H9 (cell line): Measurements from ENCODE around the gene IGF1R. TPM values are rescaled to one million over a fixed set of nuclear protein-coding genes. Genes with fewer than 3 reads are reported as not detected.

Experiments
- DNase-seq: peaks from one replicate; pipeline ENCODE4 v3.0.0-alpha.2; 2017
- H2AFZ ChIP-seq: one replicate; pipeline ENCODE4 v1.6.1; 2013; ENCODE audit warnings: mild to moderate bottlenecking, low read length, control low read depth, moderate library complexity
- H2AK5ac ChIP-seq: 2 replicates; pipeline ENCODE4 v1.6.1; 2013; ENCODE audit warnings: low read length, control low read depth, mixed read lengths; ENCODE audit not compliant: insufficient read length
- H2BK120ac ChIP-seq: one replicate; pipeline ENCODE4 v1.6.1; 2013; ENCODE audit warnings: low read depth, mild to moderate bottlenecking, low read length, control low read depth, inconsistent platforms; ENCODE audit not compliant: poor library complexity, severe bottlenecking
- H2BK12ac ChIP-seq: 2 replicates; pipeline ENCODE4 v1.6.1; 2013; ENCODE audit warnings: low read length, control low read depth, mixed read lengths, low read depth; ENCODE audit not compliant: insufficient read length
- H2BK15ac ChIP-seq: 2 replicates; pipeline ENCODE4 v1.6.1; 2013; ENCODE audit warnings: low read depth, low read length, control low read depth
- H2BK20ac ChIP-seq: one replicate; pipeline ENCODE4 v1.6.1; 2013; ENCODE audit warnings: low read depth, mild to moderate bottlenecking, low read length, control low read depth, inconsistent platforms; ENCODE audit not compliant: poor library complexity, severe bottlenecking
- H2BK5ac ChIP-seq: 2 replicates; pipeline ENCODE4 v1.6.1; 2013; ENCODE audit warnings: low read length, control low read depth, mixed read lengths; ENCODE audit not compliant: insufficient read length
- H3K14ac ChIP-seq: 2 replicates; pipeline ENCODE4 v1.6.1; 2013; ENCODE audit warnings: low read length, control low read depth; ENCODE audit not compliant: insufficient read depth
- H3K18ac ChIP-seq: 2 replicates; pipeline ENCODE4 v1.6.1; 2013; ENCODE audit warnings: low read depth, mild to moderate bottlenecking, mixed read lengths, low read length, control low read depth; ENCODE audit not compliant: insufficient read length
- H3K23ac ChIP-seq: 2 replicates; pipeline ENCODE4 v1.6.1; 2013; ENCODE audit warnings: low read length, control low read depth, mixed read lengths, low read depth; ENCODE audit not compliant: insufficient read length
- H3K23me2 ChIP-seq: 2 replicates; pipeline ENCODE4 v1.6.1; 2013; ENCODE audit warnings: low read depth, mild to moderate bottlenecking, mixed read lengths, low read length, control low read depth; ENCODE audit not compliant: insufficient read length, poor library complexity, severe bottlenecking
- H3K27ac ChIP-seq: 2 replicates; pipeline ENCODE4 v1.5.1; 2013; ENCODE audit warnings: low read length, control low read depth, mixed read lengths, low read depth; ENCODE audit not compliant: insufficient read length
- H3K27me3 ChIP-seq: 2 replicates; pipeline ENCODE4 v1.6.1; 2013; ENCODE audit warnings: low read length, control low read depth, inconsistent platforms; ENCODE audit not compliant: insufficient read depth
- H3K4ac ChIP-seq: 2 replicates; pipeline ENCODE4 v1.6.1; 2013; ENCODE audit warnings: low read depth, mild to moderate bottlenecking, control low read depth, inconsistent platforms, low read length, moderate library complexity
- H3K4me1 ChIP-seq: 2 replicates; pipeline ENCODE4 v1.6.1; 2013; ENCODE audit warnings: low read length, control low read depth, inconsistent platforms; ENCODE audit not compliant: insufficient read depth
- H3K4me2 ChIP-seq: 2 replicates; pipeline ENCODE4 v1.6.1; 2013; ENCODE audit warnings: low read length, control low read depth, mixed read lengths; ENCODE audit not compliant: insufficient read length, insufficient read depth
- H3K56ac ChIP-seq: 2 replicates; pipeline ENCODE4 v1.6.1; 2013; ENCODE audit warnings: low read depth, mild to moderate bottlenecking, mixed read lengths, low read length, control low read depth; ENCODE audit not compliant: insufficient read length
- H3K79me1 ChIP-seq: 2 replicates; pipeline ENCODE4 v1.6.1; 2013; ENCODE audit warnings: low read depth, mild to moderate bottlenecking, moderate library complexity, low read length, control low read depth, inconsistent platforms; ENCODE audit not compliant: insufficient read depth, poor library complexity, severe bottlenecking
- H3K79me2 ChIP-seq: 2 replicates; pipeline ENCODE4 v1.6.1; 2013; ENCODE audit warnings: low read length, control low read depth, inconsistent platforms; ENCODE audit not compliant: insufficient read depth
- H3K9ac ChIP-seq: 2 replicates; pipeline ENCODE4 v1.6.1; 2013; ENCODE audit warnings: low read length, control low read depth, mixed read lengths; ENCODE audit not compliant: insufficient read length; ENCODE audit errors: extremely low read depth
- H3K9me3 ChIP-seq: one replicate; pipeline ENCODE4 v1.6.1; 2013; ENCODE audit warnings: low read depth, low read length, inconsistent platforms; ENCODE audit not compliant: control insufficient read depth
- H3T11ph ChIP-seq: one replicate; pipeline ENCODE4 v1.6.1; 2013; ENCODE audit warnings: mild to moderate bottlenecking, low read length, control low read depth, inconsistent platforms
- H4K20me1 ChIP-seq: one replicate; pipeline ENCODE4 v1.6.1; 2013; ENCODE audit not compliant: control insufficient read depth, insufficient read length, insufficient read depth
- H4K5ac ChIP-seq: 2 replicates; pipeline ENCODE4 v1.6.1; 2013; ENCODE audit warnings: low read depth, mild to moderate bottlenecking, mixed read lengths, low read length, control low read depth; ENCODE audit not compliant: insufficient read length
- H4K8ac ChIP-seq: replicated peaks from 2 replicates; pipeline ENCODE4 v1.6.1; 2013; ENCODE audit warnings: low read length, control low read depth, mixed read lengths, low read depth; ENCODE audit not compliant: insufficient read length
- H4K91ac ChIP-seq: 2 replicates; pipeline ENCODE4 v1.6.1; 2013; ENCODE audit warnings: low read depth, mild to moderate bottlenecking, moderate library complexity, mixed read lengths, low read length, control low read depth; ENCODE audit not compliant: insufficient read length
- H3K27ac Mint-ChIP-seq, 3 experiments: 2 replicates in 2 of 3; 3 replicates in 1 of 3; pipeline ENCODE4 v1.8.0; 2020 to 2021; ENCODE audit warnings: mixed read lengths in 3 of 3, mild to moderate bottlenecking in 1 of 3, moderate library complexity in 1 of 3
- H3K27me3 Mint-ChIP-seq: 2 replicates; pipeline ENCODE4 v1.8.0; 2021; ENCODE audit warnings: low read depth, mild to moderate bottlenecking, moderate library complexity, mixed read lengths
- H3K36me3 Mint-ChIP-seq, 3 experiments: 2 replicates in 2 of 3; 3 replicates in 1 of 3; pipeline ENCODE4 v1.8.0; 2020 to 2021; ENCODE audit warnings: low read depth in 3 of 3, mixed read lengths in 3 of 3; ENCODE audit not compliant: insufficient read depth in 1 of 3
- H3K4me1 Mint-ChIP-seq, 2 experiments: 2 replicates each; pipeline ENCODE4 v1.8.0; 2020; ENCODE audit warnings: mixed read lengths in 2 of 2
- H3K4me3 Mint-ChIP-seq, 2 experiments: 2 replicates in 1 of 2; 3 replicates in 1 of 2; pipeline ENCODE4 v1.8.0; 2020 to 2021; ENCODE audit warnings: mild to moderate bottlenecking in 2 of 2, mixed read lengths in 2 of 2, moderate library complexity in 1 of 2
- H3K9me3 Mint-ChIP-seq, 2 experiments: 2 replicates in 1 of 2; 3 replicates in 1 of 2; pipeline ENCODE4 v1.8.0; 2020; ENCODE audit warnings: mild to moderate bottlenecking in 2 of 2, mixed read lengths in 2 of 2, moderate library complexity in 1 of 2
- CTCF ChIP-seq: fragments of 200-600 bp; sonication (generic); conservative IDR thresholded peaks from 3 replicates; pipeline ENCODE4 v1.8.0; 2021; ENCODE audit warnings: antibody characterized with exemption, mild to moderate bottlenecking
- WGBS: extraction: QIAGEN DNeasy Blood & Tissue Kit; methylation state at CpG from one replicate; pipeline ENCODE4 v1.1.7; 2013; ENCODE audit warnings: missing lambda C conversion rate, low lambda C conversion rate, mixed read lengths; ENCODE audit not compliant: insufficient read length; ENCODE audit errors: extremely low coverage; 5-methylcytosine and 5-hydroxymethylcytosine counted together
- total RNA-seq: library from RNA; stranded (reverse); gene quantifications from 2 replicates; pipeline ENCODE4 v1.2.1, GENCODE V29; 2021

The IGF1R gene
- total RNA-seq, 1 experiment from 2014 or later, result 70.0 TPM

GRCh38 chr15:98977441-98977840 is 329.1 kb downstream of the IGF1R start:
- H2BK120ac ChIP-seq, result no peak overlapping the region
- TF ChIP-seq CTCF, result no peak

More at GRCh38 chr15:98977441-98977840, 329.1 kb downstream of the IGF1R start:
- no CpG with 5 or more reads among the region's 3 CpGs for WGBS
- Histone ChIP-seq H3K23me2 (no peaks in the 10 kb centered on the region), H3K27me3 (no peaks in the 10 kb centered on the region), H3T11ph (no peak overlapping the region), H2BK5ac (no peak overlapping the region), H3K23ac (no peak overlapping the region), H2AK5ac (no peak overlapping the region), H2BK15ac (no peak overlapping the region), H3K9me3 (no peaks in the 10 kb centered on the region), H3K14ac (no peak overlapping the region), H2BK20ac (no peak overlapping the region), H4K20me1 (no peaks in the 10 kb centered on the region), H3K4ac (no peak overlapping the region), H3K4me1 (no peaks in the 10 kb centered on the region), H4K5ac (no peak overlapping the region), H2AFZ (no peak overlapping the region), H3K79me1 (no peaks in the 10 kb centered on the region), H3K4me2 (no peak overlapping the region), H3K27ac (no peak overlapping the region), H3K18ac (no peak overlapping the region), H4K8ac (no peak overlapping the region), H3K9ac (no peak overlapping the region), H2BK12ac (no peak overlapping the region), H3K56ac (no peak overlapping the region), H4K91ac (no peak overlapping the region), H3K79me2 (no peaks in the 10 kb centered on the region)
- Mint-ChIP-seq H3K27ac (no peak overlapping the region), H3K27me3 (no peaks in the 10 kb centered on the region; the same call in 1 of the 2 replicates), H3K9me3 (no peaks in the 10 kb centered on the region), H3K4me3 (no peak overlapping the region), H3K36me3 (no peaks in the 10 kb centered on the region), H3K4me1 (no peaks in the 10 kb centered on the region)
- no peak for DNase-seq
